Left forelimb (tissue), 1 donor: ENCODE results near the gene IGHMBP2.

ENCODE experiments used
- DNase-seq: peaks from one replicate; pipeline ENCODE4 v3.0.0-alpha.2; 2018; ENCODE audit warnings: low spot score

IGHMBP2 gene

GRCh38 chr11:68927280-68928135 is 23.8 kb downstream of the IGHMBP2 start:
- no peak for DNase-seq

- no peak for DNase-seq
Observed at GRCh38 chr11:68928136-68928880, 24.6 kb downstream of the IGHMBP2 start.

GRCh38 chr11:68929135-68929534 is 25.4 kb downstream of the IGHMBP2 start:
- DNase-seq, result no peak

GRCh38 chr11:68929706-68930570 is 26.2 kb downstream of the IGHMBP2 start:
- no peak for DNase-seq

GRCh38 chr11:68930991-68931855 is 27.5 kb downstream of the IGHMBP2 start:
- no peak for DNase-seq

GRCh38 chr11:68931911-68932310 is 28.2 kb downstream of the IGHMBP2 start:
- no peak for DNase-seq

- no peak for DNase-seq
Observed at GRCh38 chr11:68932358-68932757, 28.7 kb downstream of the IGHMBP2 start.

GRCh38 chr11:68932933-68933577 is 29.4 kb downstream of the IGHMBP2 start:
- no peak for DNase-seq

GRCh38 chr11:68933605-68934320 is 30.1 kb downstream of the IGHMBP2 start:
- no peak for DNase-seq

- no peak for DNase-seq
Observed at GRCh38 chr11:68934321-68934645, 30.6 kb downstream of the IGHMBP2 start.

- no peak for DNase-seq
Observed at GRCh38 chr11:68934666-68935065, 31.0 kb downstream of the IGHMBP2 start.

GRCh38 chr11:68935066-68935465 is 31.4 kb downstream of the IGHMBP2 start:
- no peak for DNase-seq

- no peak for DNase-seq
Observed at GRCh38 chr11:68935516-68936357, 32.0 kb downstream of the IGHMBP2 start.

GRCh38 chr11:68936358-68936636 is 32.6 kb downstream of the IGHMBP2 start:
- no peak for DNase-seq

- DNase-seq, result no peak
Observed at GRCh38 chr11:68936676-68937620, 33.3 kb downstream of the IGHMBP2 start.

GRCh38 chr11:68938088-68938487 is 34.4 kb downstream of the IGHMBP2 start:
- DNase-seq, result no peak

- DNase-seq, result no peak
Observed at GRCh38 chr11:68938816-68939582, 35.3 kb downstream of the IGHMBP2 start.
